IMR-90 (cell line): ENCODE data around the gene MGAT4A. TPM values are rescaled to one million over a fixed set of nuclear protein-coding genes. Genes with fewer than 3 reads are reported as not detected.

ENCODE experiments used
- ATAC-seq: fragments of 200-7000 bp; cut with Tn5 transposase; 2 replicates; pipeline ENCODE4 v1.9.1; 2020; ENCODE audit warnings: low read depth, mild to moderate bottlenecking, moderate library complexity
- BruUV-seq: library from RNA; stranded (reverse); fragments of 400-500 nt; replicated peaks from 2 replicates; lab custom pipeline; 2021; lab: Mats Ljungman, UMichigan
- CTCF ChIA-PET: fragments of 300-600 bp; formaldehyde crosslinking; extraction: SDS; loops from one replicate; lab custom pipeline; 2021; ENCODE audit warnings: antibody characterized with exemption; lab: Yijun Ruan, JAX
- POLR2A ChIA-PET: fragments of 300-600 bp; sonication (Branson Sonifier 250); formaldehyde crosslinking; loops from one replicate; lab custom pipeline; 2022; ENCODE audit warnings: antibody characterized with exemption; ENCODE audit not compliant: unreplicated experiment; lab: Charles Lee
- DNase-seq: peaks from one replicate; pipeline ENCODE4 v3.0.0; 2013
- H2AFZ ChIP-seq: replicated peaks from 2 replicates; pipeline ENCODE3; 2013; ENCODE audit warnings: low read length, mild to moderate bottlenecking; ENCODE audit not compliant: poor library complexity
- H2AK5ac ChIP-seq: 2 replicates; pipeline ENCODE4 v1.6.1; 2013; ENCODE audit warnings: low read depth, low read length, inconsistent platforms
- H2AK9ac ChIP-seq: replicated peaks from 2 replicates; pipeline ENCODE3; 2013; ENCODE audit warnings: mild to moderate bottlenecking, low read depth, low read length, moderate library complexity; ENCODE audit not compliant: poor library complexity
- H2BK120ac ChIP-seq: 2 replicates; pipeline ENCODE4 v1.6.1; 2013; ENCODE audit warnings: low read depth, low read length, inconsistent platforms
- H2BK15ac ChIP-seq: 3 replicates; pipeline ENCODE4 v1.6.1; 2013; ENCODE audit warnings: low read depth, low read length, inconsistent platforms
- H2BK20ac ChIP-seq: 2 replicates; pipeline ENCODE4 v1.6.1; 2013; ENCODE audit warnings: low read depth, mild to moderate bottlenecking, inconsistent platforms, low read length, moderate library complexity
- H2BK5ac ChIP-seq: 2 replicates; pipeline ENCODE4 v1.6.1; 2013; ENCODE audit warnings: mild to moderate bottlenecking, low read depth, low read length, inconsistent platforms; ENCODE audit not compliant: poor library complexity, severe bottlenecking
- H3K14ac ChIP-seq: replicated peaks from 2 replicates; pipeline ENCODE4 v1.6.1; 2013; ENCODE audit warnings: low read depth, low read length, inconsistent platforms
- H3K18ac ChIP-seq: 2 replicates; pipeline ENCODE4 v1.6.1; 2013; ENCODE audit warnings: low read depth, low read length, control low read depth
- H3K23ac ChIP-seq: 2 replicates; pipeline ENCODE4 v1.6.1; 2013; ENCODE audit warnings: low read depth, low read length, inconsistent platforms
- H3K27ac ChIP-seq: 2 replicates; pipeline ENCODE4 v1.5.1; 2013; ENCODE audit warnings: mild to moderate bottlenecking, control low read depth, low read length; ENCODE audit not compliant: insufficient read depth
- H3K27me3 ChIP-seq: 2 replicates; pipeline ENCODE4 v1.6.1; 2013; ENCODE audit warnings: low read length; ENCODE audit not compliant: control insufficient read depth, insufficient read depth
- H3K36me3 ChIP-seq: 2 replicates; pipeline ENCODE4 v1.6.1; 2013; ENCODE audit warnings: low read length, mixed read lengths; ENCODE audit not compliant: control insufficient read depth, insufficient read depth
- H3K4ac ChIP-seq: 2 replicates; pipeline ENCODE4 v1.6.1; 2013; ENCODE audit warnings: low read depth, low read length, inconsistent platforms
- H3K4me1 ChIP-seq: 2 replicates; pipeline ENCODE4 v1.6.1; 2013; ENCODE audit warnings: low read length, mixed read lengths; ENCODE audit not compliant: control insufficient read depth, insufficient read depth
- H3K4me2 ChIP-seq: 2 replicates; pipeline ENCODE4 v1.6.1; 2013; ENCODE audit warnings: low read depth, mild to moderate bottlenecking, control low read depth, low read length, moderate library complexity
- H3K4me3 ChIP-seq: 2 replicates; pipeline ENCODE4 v1.5.1; 2013; ENCODE audit warnings: low read depth, mild to moderate bottlenecking, control low read depth, low read length, moderate library complexity; ENCODE audit not compliant: insufficient read depth
- H3K56ac ChIP-seq: 2 replicates; pipeline ENCODE4 v1.6.1; 2013; ENCODE audit warnings: low read length, inconsistent platforms; ENCODE audit not compliant: insufficient read depth; ENCODE audit errors: extremely low read depth
- H3K79me1 ChIP-seq, 2 experiments: 2 replicates each; pipeline ENCODE4 v1.6.1; 2013; ENCODE audit warnings: low read length in 2 of 2, inconsistent platforms in 1 of 2, low read depth in 1 of 2
- H3K9ac ChIP-seq: 2 replicates; pipeline ENCODE4 v1.6.1; 2013; ENCODE audit warnings: low read depth, low read length, control low read depth
- H3K9me1 ChIP-seq: 2 replicates; pipeline ENCODE4 v1.6.1; 2013; ENCODE audit warnings: low read length, inconsistent platforms; ENCODE audit not compliant: insufficient read depth
- H3K9me3 ChIP-seq: 2 replicates; pipeline ENCODE4 v1.6.1; 2013; ENCODE audit warnings: low read length; ENCODE audit not compliant: control insufficient read depth, insufficient read depth
- H4K20me1 ChIP-seq: 2 replicates; pipeline ENCODE4 v1.6.1; 2013; ENCODE audit warnings: low read length, inconsistent platforms; ENCODE audit not compliant: insufficient read depth
- H4K5ac ChIP-seq: 2 replicates; pipeline ENCODE4 v1.6.1; 2013; ENCODE audit warnings: mild to moderate bottlenecking, low read depth, low read length, control low read depth
- H4K8ac ChIP-seq, 2 experiments: 2 replicates each; pipeline ENCODE4 v1.6.1; 2013; ENCODE audit warnings: low read depth in 2 of 2, low read length in 2 of 2, control low read depth in 1 of 2, inconsistent platforms in 1 of 2
- H4K91ac ChIP-seq: 2 replicates; pipeline ENCODE4 v1.6.1; 2013; ENCODE audit warnings: low read depth, low read length, inconsistent platforms; ENCODE audit not compliant: insufficient read depth
- BHLHE40 ChIP-seq: fragments of 150-350 bp; IDR thresholded peaks from 2 replicates; pipeline ENCODE4 v1.6.1; 2016; ENCODE audit warnings: mild to moderate bottlenecking, low read depth, low read length
- CHD1 ChIP-seq: IDR thresholded peaks from 2 replicates; pipeline ENCODE4 v1.6.1; 2012; ENCODE audit warnings: low read depth, low read length, improper control_type of control experiment
- MAZ ChIP-seq: IDR thresholded peaks from 2 replicates; pipeline ENCODE4 v1.6.1; 2012; ENCODE audit warnings: low read depth, mild to moderate bottlenecking, low read length, improper control_type of control experiment, moderate library complexity, borderline replicate concordance
- NFE2L2 ChIP-seq: fragments of 150-350 bp; IDR thresholded peaks from 2 replicates; pipeline ENCODE4 v1.6.1; 2016; ENCODE audit warnings: low read depth, mild to moderate bottlenecking, low read length
- POLR2A ChIP-seq: IDR thresholded peaks from 2 replicates; pipeline ENCODE4 v1.6.1; 2012; ENCODE audit warnings: mild to moderate bottlenecking, low read depth, low read length
- RFX5 ChIP-seq: IDR thresholded peaks from 2 replicates; pipeline ENCODE4 v1.8.0; 2012; ENCODE audit warnings: low read depth, mild to moderate bottlenecking, low read length, moderate library complexity
- WGBS, 2 experiments: methylation state at CpG; one replicate each; pipeline versions ENCODE4 v1.1.5 to v1.1.7; 2013; ENCODE audit warnings: missing lambda C conversion rate in 2 of 2; ENCODE audit not compliant: insufficient read length in 1 of 2; ENCODE audit errors: extremely low coverage in 2 of 2; 5-methylcytosine and 5-hydroxymethylcytosine counted together
- dilution Hi-C: fragments of 300-500 bp; cut with HindIII; formaldehyde crosslinking; loops from one replicate; pipeline ENCODE4 v1.14.3; 2018; ENCODE audit warnings: low sequenced_read_pairs; ENCODE audit not compliant: unreplicated experiment
- in situ Hi-C: fragments of 300-500 bp; cut with MboI; formaldehyde crosslinking; loops from 3 replicates; pipeline ENCODE4 v1.14.3; 2019; ENCODE audit warnings: low sequenced_read_pairs, inconsistent platforms, mixed read lengths
- intact Hi-C: fragments of 100-400 bp; cut with micrococcal nuclease; formaldehyde crosslinking; loops from 2 replicates; pipeline ENCODE4 v1.10.0; 2022
- polyA plus RNA-seq, 3 experiments: library from polyadenylated mRNA; depleted of rRNA; stranded (reverse); fragments of >200 nt; gene quantifications; 2 replicates each; pipeline ENCODE4 v1.2.3, GENCODE V29; 2012; ENCODE audit warnings: low replicate concordance in 1 of 3
- total RNA-seq: library from RNA; depleted of rRNA; stranded (reverse); fragments of >200 nt; gene quantifications from 2 replicates; pipeline ENCODE4 v1.2.3, GENCODE V29; 2012
- TF ChIP-seq, protein P1 (sequence below): fragments of 150-350 bp; IDR thresholded peaks from 2 replicates; pipeline ENCODE4 v1.6.1; 2016; ENCODE audit warnings: low read depth, mild to moderate bottlenecking, low read length, moderate library complexity, borderline replicate concordance
- TF ChIP-seq, protein P2 (sequence below): conservative IDR thresholded peaks from 2 replicates; pipeline ENCODE4 v1.5.1; 2012; ENCODE audit warnings: mild to moderate bottlenecking, low read depth, low read length, improper control_type of control experiment
- TF ChIP-seq, protein P3 (sequence below): fragments of 150-350 bp; IDR thresholded peaks from 2 replicates; pipeline ENCODE4 v1.6.1; 2017; ENCODE audit warnings: mild to moderate bottlenecking, antibody characterized with exemption, low read length, low read depth

Gene MGAT4A
- total and polyA plus RNA-seq, 2 of the 4 experiments (the other 2 are of a cell fraction) = under 0.01 TPM; not detected in 1

- H4K8ac ChIP-seq = peak overlapping the region; percentile 84 to 97
- intact Hi-C loops = loop anchor here (2.0 to 10.0 kb wide), 2 partner anchors 164 to 196 kb away; partner anchors contain the start of gene INPP4A
- H2AFZ ChIP-seq = peak overlapping the region; percentile 100
- in situ Hi-C loops = no loop called here
- peak overlapping the region; percentile 10; the same call in 1 of the 2 replicates for H2BK120ac ChIP-seq
- H2AK9ac ChIP-seq = peak overlapping the region; percentile 93
- peaks cover 6% of the 10 kb centered on the region; the same call in 1 of the 2 replicates for H3K9me1 ChIP-seq
- 1% methylated on average over 10 of the region's 29 CpGs; no CpG with 5 or more reads in 1 of the 2 experiments for WGBS, 2 experiments
- CTCF ChIA-PET = no interaction called here
- no peak overlapping the region for H2BK15ac ChIP-seq
- H3K79me1 ChIP-seq = peaks cover 58 to 76% of the 10 kb centered on the region in 2 experiments
- H3K36me3 ChIP-seq = peaks cover 19% of the 10 kb centered on the region
- dilution Hi-C loops = no loop called here
- H2BK5ac ChIP-seq = peak overlapping the region; percentile 82
- peak overlapping the region; percentile 93 for H3K9ac ChIP-seq
- DNase-seq = peak; percentile 58
- H3K23ac ChIP-seq = peak overlapping the region; percentile 97
- peak; percentile 55 for ATAC-seq
- no peaks in the 10 kb centered on the region for H3K27me3 ChIP-seq
- H3K4me2 ChIP-seq = peak overlapping the region; percentile 95
- peak overlapping the region; percentile 86 for H3K56ac ChIP-seq
- peaks cover 12% of the 10 kb centered on the region for H3K4me1 ChIP-seq
- peak overlapping the region; percentile 86 for H3K14ac ChIP-seq
- BruUV-seq = no TSS peak
- peak overlapping the region; percentile 85 for H4K91ac ChIP-seq
- peak overlapping the region; percentile 96 for H3K27ac ChIP-seq
- H3K4ac ChIP-seq = peak overlapping the region; percentile 91
- no peak overlapping the region for H2BK20ac ChIP-seq
- POLR2A ChIA-PET = no interaction called here
- H3K18ac ChIP-seq = peak overlapping the region; percentile 59
- H2AK5ac ChIP-seq = peak overlapping the region; percentile 0; the same call in 1 of the 2 replicates
- TF ChIP-seq RFX5 = no peak
- TF ChIP-seq, protein P1, sequence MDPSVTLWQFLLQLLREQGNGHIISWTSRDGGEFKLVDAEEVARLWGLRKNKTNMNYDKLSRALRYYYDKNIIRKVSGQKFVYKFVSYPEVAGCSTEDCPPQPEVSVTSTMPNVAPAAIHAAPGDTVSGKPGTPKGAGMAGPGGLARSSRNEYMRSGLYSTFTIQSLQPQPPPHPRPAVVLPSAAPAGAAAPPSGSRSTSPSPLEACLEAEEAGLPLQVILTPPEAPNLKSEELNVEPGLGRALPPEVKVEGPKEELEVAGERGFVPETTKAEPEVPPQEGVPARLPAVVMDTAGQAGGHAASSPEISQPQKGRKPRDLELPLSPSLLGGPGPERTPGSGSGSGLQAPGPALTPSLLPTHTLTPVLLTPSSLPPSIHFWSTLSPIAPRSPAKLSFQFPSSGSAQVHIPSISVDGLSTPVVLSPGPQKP = no peak
- TF ChIP-seq, protein P2, sequence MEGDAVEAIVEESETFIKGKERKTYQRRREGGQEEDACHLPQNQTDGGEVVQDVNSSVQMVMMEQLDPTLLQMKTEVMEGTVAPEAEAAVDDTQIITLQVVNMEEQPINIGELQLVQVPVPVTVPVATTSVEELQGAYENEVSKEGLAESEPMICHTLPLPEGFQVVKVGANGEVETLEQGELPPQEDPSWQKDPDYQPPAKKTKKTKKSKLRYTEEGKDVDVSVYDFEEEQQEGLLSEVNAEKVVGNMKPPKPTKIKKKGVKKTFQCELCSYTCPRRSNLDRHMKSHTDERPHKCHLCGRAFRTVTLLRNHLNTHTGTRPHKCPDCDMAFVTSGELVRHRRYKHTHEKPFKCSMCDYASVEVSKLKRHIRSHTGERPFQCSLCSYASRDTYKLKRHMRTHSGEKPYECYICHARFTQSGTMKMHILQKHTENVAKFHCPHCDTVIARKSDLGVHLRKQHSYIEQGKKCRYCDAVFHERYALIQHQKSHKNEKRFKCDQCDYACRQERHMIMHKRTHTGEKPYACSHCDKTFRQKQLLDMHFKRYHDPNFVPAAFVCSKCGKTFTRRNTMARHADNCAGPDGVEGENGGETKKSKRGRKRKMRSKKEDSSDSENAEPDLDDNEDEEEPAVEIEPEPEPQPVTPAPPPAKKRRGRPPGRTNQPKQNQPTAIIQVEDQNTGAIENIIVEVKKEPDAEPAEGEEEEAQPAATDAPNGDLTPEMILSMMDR = 0 out of 2 replicates have a peak, but pooled peaks have one; percentile 7
- TF ChIP-seq, protein P3, sequence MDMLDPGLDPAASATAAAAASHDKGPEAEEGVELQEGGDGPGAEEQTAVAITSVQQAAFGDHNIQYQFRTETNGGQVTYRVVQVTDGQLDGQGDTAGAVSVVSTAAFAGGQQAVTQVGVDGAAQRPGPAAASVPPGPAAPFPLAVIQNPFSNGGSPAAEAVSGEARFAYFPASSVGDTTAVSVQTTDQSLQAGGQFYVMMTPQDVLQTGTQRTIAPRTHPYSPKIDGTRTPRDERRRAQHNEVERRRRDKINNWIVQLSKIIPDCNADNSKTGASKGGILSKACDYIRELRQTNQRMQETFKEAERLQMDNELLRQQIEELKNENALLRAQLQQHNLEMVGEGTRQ = no peak
- TF ChIP-seq CHD1 = no peak
- no peak for TF ChIP-seq BHLHE40
- no peak for TF ChIP-seq MAZ
- TF ChIP-seq POLR2A = no peak; the same call in 1 of the 2 replicates
- TF ChIP-seq NFE2L2 = no peak
- peak overlapping the region; percentile 73 for H4K5ac ChIP-seq
- peak overlapping the region; percentile 93 for H3K4me3 ChIP-seq
- no peaks in the 10 kb centered on the region for H3K9me3 ChIP-seq
- peaks cover 12% of the 10 kb centered on the region; the same call in 1 of the 2 replicates for H4K20me1 ChIP-seq
These were observed 121.8 kb downstream of the MGAT4A start for GRCh38 chr2:98608962-98609604.
